Inflammatory macrophage treated with lipopolysaccharide for 4 hours (primary cell): ENCODE data around the gene TRIM48.
"Not testable (repeated sequence)": the region's sequence is repeated elsewhere in the genome, so short reads cannot be mapped to it uniquely, and the experiment has no call there.

ENCODE experiments used
- DNase-seq: peaks from one replicate; pipeline ENCODE4 v3.0.0-alpha.2; 2020

TRIM48 gene, protein sequence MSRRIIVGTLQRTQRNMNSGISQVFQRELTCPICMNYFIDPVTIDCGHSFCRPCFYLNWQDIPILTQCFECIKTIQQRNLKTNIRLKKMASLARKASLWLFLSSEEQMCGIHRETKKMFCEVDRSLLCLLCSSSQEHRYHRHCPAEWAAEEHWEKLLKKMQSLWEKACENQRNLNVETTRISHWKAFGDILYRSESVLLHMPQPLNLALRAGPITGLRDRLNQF

DNA sequence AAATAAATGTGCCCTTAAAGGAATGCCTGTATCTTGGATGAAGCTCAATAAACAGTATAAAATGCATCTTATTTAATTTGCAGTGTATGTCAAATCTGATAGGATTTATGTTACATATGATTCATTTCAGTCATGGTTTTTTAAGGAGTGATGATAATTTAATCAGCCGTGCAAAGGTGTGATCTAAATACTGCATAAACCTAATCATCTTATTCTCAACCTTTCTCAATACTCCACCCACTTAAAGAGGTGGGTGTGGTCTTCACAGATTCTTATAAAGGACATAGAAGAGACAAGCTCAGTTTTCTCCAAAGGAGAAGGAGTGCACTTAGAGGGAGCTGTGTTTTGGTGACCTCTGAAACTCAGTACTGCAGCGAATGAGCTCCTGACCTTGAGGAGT lies at the start of gene TRIM48:
TRIM48 (plus strand) TSS at position 301 of the 400 bp plus-strand sequence. CDS start 113 bp downstream, outside the sequence.
- DNase-seq, result not testable (repeated sequence)

DNA sequence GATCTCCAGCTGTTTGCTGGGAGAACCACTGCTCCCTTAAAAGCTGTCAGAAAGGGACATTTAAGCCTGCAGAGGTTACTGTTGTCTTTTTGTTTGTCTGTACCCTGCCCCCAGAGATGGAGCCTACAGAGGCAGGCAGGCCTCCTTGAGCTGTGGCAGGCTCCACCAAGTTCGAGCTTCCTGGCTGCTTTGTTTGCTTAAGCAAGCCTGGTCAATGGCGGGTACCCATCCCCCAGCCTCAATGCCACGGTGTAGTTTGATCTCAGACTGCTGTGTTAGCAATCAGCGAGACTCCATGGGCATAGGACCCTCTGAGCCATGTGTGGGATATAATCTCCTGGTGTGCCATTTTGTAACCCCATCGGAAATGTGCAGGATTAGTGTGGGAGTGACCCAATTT lies 23.6 kb upstream of the TRIM48 start:
- not testable (repeated sequence) for DNase-seq

DNA sequence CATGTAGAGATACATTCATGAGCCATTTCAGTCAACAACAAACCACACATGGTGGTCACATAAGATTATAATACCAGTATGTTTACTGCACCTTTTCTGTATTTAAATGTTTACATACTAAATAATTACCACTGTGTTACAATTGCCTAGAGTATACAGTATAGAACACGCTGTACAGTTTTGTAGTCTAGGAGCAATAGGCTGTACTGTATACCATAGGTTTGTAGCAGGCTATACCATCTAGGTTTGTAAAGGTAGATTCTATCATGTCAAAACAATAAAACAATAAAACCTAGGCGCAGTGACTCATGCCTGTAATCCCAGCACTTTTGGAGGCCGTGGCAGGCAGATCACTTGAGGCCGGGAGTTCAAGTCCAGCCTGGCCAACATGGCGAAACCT lies 1.1 kb downstream of the TRIM48 start:
- DNase-seq, result no peak
